NB4 (cell line): ENCODE measurements around the gene BRAT1.

Experiments used
- CTCF ChIP-seq: IDR thresholded peaks from one replicate; pipeline ENCODE4 v1.5.1; 2012; ENCODE audit warnings: low read depth, low read length
- POLR2A ChIP-seq: IDR thresholded peaks from 2 replicates; pipeline ENCODE4 v1.6.1; 2011; ENCODE audit warnings: mild to moderate bottlenecking; ENCODE audit not compliant: insufficient read length; ENCODE audit errors: extremely low read depth

GRCh38 chr7:2545746-2546425 lies 9.4 kb downstream of the BRAT1 start:
- TF ChIP-seq CTCF, result no peak
- TF ChIP-seq POLR2A, result no peak
